Measurements from ENCODE around the gene NFATC1. TPM values are rescaled to one million over a fixed set of nuclear protein-coding genes. Genes with fewer than 3 reads are reported as not detected.

The NFATC1 gene
- total RNA-seq, 4 donors from 2014 or later, result 5.3 to 19.1 (median 11.8) TPM

DNA sequence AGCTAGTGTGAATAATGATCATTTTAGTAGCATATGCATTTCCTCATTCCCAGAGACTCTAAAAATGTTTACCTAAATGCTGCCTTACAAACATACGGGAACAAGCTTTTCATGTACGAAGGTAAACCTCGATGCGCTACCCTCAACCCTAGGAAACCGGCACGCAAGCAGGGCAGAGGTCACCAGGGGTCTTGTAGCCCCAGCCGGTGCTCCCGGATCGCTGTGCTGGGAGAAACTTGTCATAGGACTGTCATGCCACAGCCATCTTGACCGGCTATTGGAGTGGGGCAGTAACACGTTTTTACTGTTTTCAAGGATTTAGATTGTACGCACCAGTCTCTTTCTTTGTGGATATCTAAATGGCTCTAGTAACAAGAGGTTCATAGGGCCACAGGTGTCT is 34.8 kb upstream of the NFATC1 start:
- intact Hi-C loops (cut with DNase I; ENCODE audit: low total_unique reads), result no loop called here
- 83 to 99% methylated on average over 1 to 12 of the region's 12 CpGs for WGBS, 2 donors (ENCODE audit: low coverage in 1 of 2)
- Histone ChIP-seq H3K4me3 (no peak overlapping the region), H3K9me3 (no peaks in the 10 kb centered on the region), H3K27me3 (no peaks in the 10 kb centered on the region), H3K27ac (no peak overlapping the region), H3K36me3 (peaks cover 0 to 10% (median 4%) of the 10 kb centered on the region in 4 donors), H3K4me1 (no peaks in the 10 kb centered on the region)
- in situ Hi-C loops (cut with MboI; ENCODE audit: low pct_ligation_motif_present in 1 of 4, low pct_unique_long_range_greater_than_20kb in 1 of 4, low sequenced_read_pairs in 3 of 4), result no loop called here
- no peak for DNase-seq
- TF ChIP-seq POLR2A (IDR thresholded peaks at IDR 0.05) (no peak), POLR2AphosphoS5 (IDR thresholded peaks at IDR 0.05) (no peak), EP300 (IDR thresholded peaks at IDR 0.05; ENCODE audit: low read depth) (no peak)
- TF ChIP-seq, protein P1, sequence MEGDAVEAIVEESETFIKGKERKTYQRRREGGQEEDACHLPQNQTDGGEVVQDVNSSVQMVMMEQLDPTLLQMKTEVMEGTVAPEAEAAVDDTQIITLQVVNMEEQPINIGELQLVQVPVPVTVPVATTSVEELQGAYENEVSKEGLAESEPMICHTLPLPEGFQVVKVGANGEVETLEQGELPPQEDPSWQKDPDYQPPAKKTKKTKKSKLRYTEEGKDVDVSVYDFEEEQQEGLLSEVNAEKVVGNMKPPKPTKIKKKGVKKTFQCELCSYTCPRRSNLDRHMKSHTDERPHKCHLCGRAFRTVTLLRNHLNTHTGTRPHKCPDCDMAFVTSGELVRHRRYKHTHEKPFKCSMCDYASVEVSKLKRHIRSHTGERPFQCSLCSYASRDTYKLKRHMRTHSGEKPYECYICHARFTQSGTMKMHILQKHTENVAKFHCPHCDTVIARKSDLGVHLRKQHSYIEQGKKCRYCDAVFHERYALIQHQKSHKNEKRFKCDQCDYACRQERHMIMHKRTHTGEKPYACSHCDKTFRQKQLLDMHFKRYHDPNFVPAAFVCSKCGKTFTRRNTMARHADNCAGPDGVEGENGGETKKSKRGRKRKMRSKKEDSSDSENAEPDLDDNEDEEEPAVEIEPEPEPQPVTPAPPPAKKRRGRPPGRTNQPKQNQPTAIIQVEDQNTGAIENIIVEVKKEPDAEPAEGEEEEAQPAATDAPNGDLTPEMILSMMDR (IDR thresholded peaks at IDR 0.05), result no peak

DNA sequence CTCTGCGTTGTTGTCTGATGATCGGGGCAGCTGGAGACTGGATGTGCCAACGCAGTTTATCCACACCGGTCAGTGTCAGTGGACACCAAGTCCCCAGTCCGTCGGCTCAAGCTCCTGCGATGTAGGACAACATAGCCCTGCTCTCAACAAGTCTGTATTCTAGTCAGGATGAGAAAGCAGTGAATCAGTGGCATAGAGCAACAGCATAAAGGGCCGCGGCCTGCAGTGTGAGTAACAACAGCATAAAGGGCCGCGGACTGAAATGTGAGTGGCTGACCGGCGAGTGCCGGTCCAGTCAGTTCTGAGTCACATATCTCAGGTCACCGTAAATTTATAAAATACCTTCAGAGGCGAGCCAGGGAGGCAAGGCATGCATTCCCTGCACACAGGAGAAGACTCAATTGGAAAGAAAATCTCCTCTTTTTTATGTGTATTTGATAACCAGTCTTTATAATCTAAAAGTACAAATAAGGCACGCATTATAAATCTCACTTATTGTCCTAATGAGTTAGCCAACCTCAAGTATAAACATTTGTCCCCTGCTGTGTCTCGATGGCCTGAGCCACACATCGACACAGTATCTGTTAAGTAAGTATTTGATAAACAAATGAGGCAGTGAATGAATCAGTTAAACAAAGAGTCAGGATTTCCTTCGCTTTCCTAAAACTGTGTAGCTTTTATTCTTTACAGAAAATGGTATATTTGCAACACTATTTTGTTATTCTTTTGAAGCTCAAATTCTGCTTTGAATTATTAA is 33.8 kb upstream of the NFATC1 start:
- Histone ChIP-seq H3K27ac (no peak overlapping the region), H3K4me3 (no peak overlapping the region), H3K4me1 (no peaks in the 10 kb centered on the region), H3K27me3 (no peaks in the 10 kb centered on the region), H3K9me3 (no peaks in the 10 kb centered on the region), H3K36me3 (peaks cover 0 to 10% (median 4%) of the 10 kb centered on the region in 4 donors)
- intact Hi-C loops (cut with DNase I; ENCODE audit: low total_unique reads), result no loop called here
- TF ChIP-seq EP300 (IDR thresholded peaks at IDR 0.05; ENCODE audit: low read depth), result no peak
- in situ Hi-C loops (cut with MboI; ENCODE audit: low pct_ligation_motif_present in 1 of 4, low pct_unique_long_range_greater_than_20kb in 1 of 4, low sequenced_read_pairs in 3 of 4), result no loop called here
- DNase-seq, result no peak
- 85 to 90% methylated on average over 17 to 20 of the region's 20 CpGs for WGBS, 2 donors (ENCODE audit: low coverage in 1 of 2)

DNA sequence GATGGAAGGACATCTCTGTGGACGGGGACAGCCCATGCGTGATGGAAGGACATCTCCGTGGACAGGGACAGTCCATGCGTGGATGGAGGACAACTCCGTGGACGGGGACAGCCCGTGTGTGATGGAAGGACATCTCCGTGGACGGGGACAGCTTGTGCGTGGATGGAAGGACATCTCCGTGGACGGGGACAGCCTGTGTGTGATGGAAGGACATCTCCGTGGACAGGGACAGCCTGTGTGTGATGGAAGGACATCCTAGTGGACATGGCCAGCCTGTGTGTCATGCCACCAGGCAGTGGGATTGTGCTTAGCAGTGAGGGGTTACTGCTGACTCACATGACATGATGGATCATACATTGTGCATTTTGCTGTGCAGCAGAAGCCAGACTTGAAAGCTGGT is 30.0 kb upstream of the NFATC1 start:
- WGBS, 2 donors (ENCODE audit: low coverage in 1 of 2), result 91 to 97% methylated on average over 13 of the region's 13 CpGs
- H3K4me3 ChIP-seq, result no peak overlapping the region
- TF ChIP-seq POLR2A (IDR thresholded peaks at IDR 0.05) (no peak), POLR2AphosphoS5 (IDR thresholded peaks at IDR 0.05) (no peak), EP300 (IDR thresholded peaks at IDR 0.05; ENCODE audit: low read depth) (no peak)
- TF ChIP-seq, protein P1 (IDR thresholded peaks at IDR 0.05), result no peak
- DNase-seq, result no peak
- peaks cover 0 to 6% (median 0%) of the 10 kb centered on the region in 4 donors for H3K36me3 ChIP-seq
- no peak overlapping the region for H3K27ac ChIP-seq
- no peaks in the 10 kb centered on the region for H3K4me1 ChIP-seq
- no peaks in the 10 kb centered on the region for H3K27me3 ChIP-seq
- in situ Hi-C loops (cut with MboI; ENCODE audit: low pct_ligation_motif_present in 1 of 4, low pct_unique_long_range_greater_than_20kb in 1 of 4, low sequenced_read_pairs in 3 of 4), result no loop called here
- no peaks in the 10 kb centered on the region for H3K9me3 ChIP-seq
- intact Hi-C loops (cut with DNase I; ENCODE audit: low total_unique reads), result no loop called here

DNA sequence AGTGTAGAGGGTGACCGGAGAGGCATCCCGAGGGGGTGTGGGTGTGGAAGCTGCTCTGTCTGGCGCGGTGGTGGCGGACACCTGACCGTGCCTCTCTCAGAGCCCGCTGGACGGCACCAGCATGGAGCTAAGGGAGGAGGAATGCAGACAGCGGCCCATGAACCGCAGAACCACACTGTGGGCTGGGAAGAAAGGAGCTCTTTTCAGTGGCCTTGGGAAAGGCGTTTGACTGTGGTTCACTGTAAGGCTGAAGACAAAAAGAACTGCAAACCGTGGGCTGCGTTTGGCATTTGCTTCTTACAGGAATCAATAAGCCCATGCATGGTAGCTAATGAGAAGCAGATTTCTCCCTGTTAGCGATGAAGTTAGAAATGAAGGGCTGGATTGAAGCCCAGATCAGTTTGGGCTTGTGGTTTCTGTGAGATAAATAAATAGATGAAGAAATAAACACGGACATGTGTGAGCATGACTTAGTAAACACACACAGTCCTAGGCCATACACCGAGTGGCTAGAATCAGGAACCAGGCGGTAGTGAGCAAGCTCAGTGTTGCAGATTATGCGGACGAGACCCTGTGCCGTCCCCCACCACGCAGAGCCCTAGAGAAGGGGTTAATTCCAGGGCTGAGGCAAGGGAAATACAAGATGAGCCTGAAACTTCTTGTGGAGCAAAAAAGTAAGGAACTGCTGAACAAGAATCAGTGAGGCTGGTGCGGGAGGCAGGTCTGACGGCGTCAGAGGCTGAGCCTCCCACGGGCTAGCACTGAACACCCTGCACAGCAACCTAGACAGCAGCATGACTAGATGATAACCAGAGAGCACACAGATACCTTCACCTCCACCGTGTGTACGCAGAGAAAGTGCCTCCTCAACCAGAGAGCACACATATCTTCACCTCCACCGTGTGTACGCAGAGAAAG is 29.3 kb upstream of the NFATC1 start:
- 80 to 83% methylated on average over 7 to 29 of the region's 29 CpGs for WGBS, 2 donors (ENCODE audit: low coverage in 1 of 2)
- no peak for TF ChIP-seq EP300 (IDR thresholded peaks at IDR 0.05; ENCODE audit: low read depth)
- no peak for TF ChIP-seq POLR2AphosphoS5 (IDR thresholded peaks at IDR 0.05)
- TF ChIP-seq, protein P1 (IDR thresholded peaks at IDR 0.05), result no peak
- no peak for TF ChIP-seq POLR2A (IDR thresholded peaks at IDR 0.05)
- no peaks in the 10 kb centered on the region for H3K36me3 ChIP-seq
- H3K27me3 ChIP-seq, result no peaks in the 10 kb centered on the region
- H3K27ac ChIP-seq, result no peak overlapping the region
- no peak overlapping the region for H3K4me3 ChIP-seq
- H3K9me3 ChIP-seq, result no peaks in the 10 kb centered on the region
- no peak for DNase-seq
- no peaks in the 10 kb centered on the region for H3K4me1 ChIP-seq
- intact Hi-C loops (cut with DNase I; ENCODE audit: low total_unique reads), result no loop called here
- in situ Hi-C loops (cut with MboI; ENCODE audit: low pct_ligation_motif_present in 1 of 4, low pct_unique_long_range_greater_than_20kb in 1 of 4, low sequenced_read_pairs in 3 of 4), result no loop called here

All from transverse colon (tissue), 4 donors.